SK-N-SH treated with all-trans-retinoic acid at 6 μM for 48 hours (cell line): ENCODE data around the gene DNAH14.

Experiments
- ATAC-seq: fragments of 200-7000 bp; cut with Tn5 transposase; 3 replicates; pipeline ENCODE4 v1.9.1; 2020; ENCODE audit warnings: mild to moderate bottlenecking, moderate library complexity
- ARNTL ChIP-seq: fragments of 450-650 bp; formaldehyde crosslinking; IDR thresholded peaks from 2 replicates; pipeline ENCODE4 v1.5.0; 2020; ENCODE audit warnings: low read depth, mild to moderate bottlenecking, moderate library complexity, borderline replicate concordance
- BACH2 ChIP-seq: fragments of 250-450 bp; sonication (Bioruptor Pico); IDR thresholded peaks from 2 replicates; pipeline ENCODE4 v1.9.0; 2021; ENCODE audit warnings: mild to moderate bottlenecking, borderline replicate concordance
- CREB5 ChIP-seq: fragments of 250-450 bp; sonication (Bioruptor Pico); IDR thresholded peaks from 2 replicates; pipeline ENCODE4 v1.5.1; 2020; ENCODE audit warnings: low read depth, mild to moderate bottlenecking, moderate library complexity
- CSDC2 ChIP-seq: fragments of 250-450 bp; sonication (Bioruptor Pico); IDR thresholded peaks from 2 replicates; pipeline ENCODE4 v1.5.0; 2020; ENCODE audit warnings: mild to moderate bottlenecking, moderate library complexity
- CSRNP3 ChIP-seq: fragments of 250-450 bp; sonication (Bioruptor Pico); IDR thresholded peaks from 2 replicates; pipeline ENCODE4 v1.5.1; 2021; ENCODE audit warnings: mild to moderate bottlenecking, moderate library complexity
- ESRRG ChIP-seq: fragments of 250-450 bp; sonication (Bioruptor Pico); IDR thresholded peaks from 2 replicates; pipeline ENCODE4 v1.6.1; 2021; ENCODE audit warnings: mild to moderate bottlenecking
- GLIS3 ChIP-seq: fragments of 250-450 bp; sonication (Bioruptor Pico); IDR thresholded peaks from 2 replicates; pipeline ENCODE4 v1.5.0; 2020; ENCODE audit warnings: mild to moderate bottlenecking, moderate library complexity
- ISL1 ChIP-seq: fragments of 250-450 bp; sonication (Bioruptor Pico); IDR thresholded peaks from 2 replicates; pipeline ENCODE4 v2.1.2; 2022; ENCODE audit warnings: mild to moderate bottlenecking, moderate library complexity
- OSR1 ChIP-seq: fragments of 250-450 bp; sonication (Bioruptor Pico); IDR thresholded peaks from 2 replicates; pipeline ENCODE4 v1.8.0; 2022; ENCODE audit warnings: moderate library complexity, mild to moderate bottlenecking, inconsistent platforms
- PATZ1 ChIP-seq: fragments of 250-450 bp; sonication (Bioruptor Pico); IDR thresholded peaks from 2 replicates; pipeline ENCODE4 v1.8.0; 2020; ENCODE audit warnings: mild to moderate bottlenecking, moderate library complexity, borderline replicate concordance
- POU6F1 ChIP-seq: fragments of 250-450 bp; sonication (Bioruptor Pico); IDR thresholded peaks from 2 replicates; pipeline ENCODE4 v1.8.0; 2021; ENCODE audit warnings: low read depth, mild to moderate bottlenecking, moderate library complexity, borderline replicate concordance
- PPARA ChIP-seq: fragments of 250-450 bp; sonication (Bioruptor Pico); IDR thresholded peaks from 2 replicates; pipeline ENCODE4 v1.5.0; 2020; ENCODE audit warnings: mild to moderate bottlenecking, borderline replicate concordance
- RARB ChIP-seq: fragments of 250-450 bp; sonication (Bioruptor Pico); IDR thresholded peaks from 2 replicates; pipeline ENCODE4 v1.8.0; 2021; ENCODE audit warnings: mild to moderate bottlenecking, moderate library complexity
- SNAI2 ChIP-seq: fragments of 250-450 bp; sonication (Bioruptor Pico); IDR thresholded peaks from 2 replicates; pipeline ENCODE4 v1.5.0; 2020; ENCODE audit warnings: mild to moderate bottlenecking, moderate library complexity
- TCF4 ChIP-seq: fragments of 250-450 bp; sonication (Bioruptor Pico); IDR thresholded peaks from 2 replicates; pipeline ENCODE4 v1.8.0; 2021; ENCODE audit warnings: mild to moderate bottlenecking, moderate library complexity, borderline replicate concordance
- TOX ChIP-seq: fragments of 250-450 bp; sonication (Bioruptor Pico); IDR thresholded peaks from 2 replicates; pipeline ENCODE4 v1.8.0; 2021; ENCODE audit warnings: mild to moderate bottlenecking, moderate library complexity, borderline replicate concordance
- TSHZ2 ChIP-seq: fragments of 250-450 bp; sonication (Bioruptor Pico); IDR thresholded peaks from 2 replicates; pipeline ENCODE4 v1.5.0; 2020; ENCODE audit warnings: mild to moderate bottlenecking, moderate library complexity
- ZC3H10 ChIP-seq: fragments of 250-450 bp; sonication (Bioruptor Pico); IDR thresholded peaks from 2 replicates; pipeline ENCODE4 v1.5.1; 2021; ENCODE audit warnings: mild to moderate bottlenecking, moderate library complexity
- ZFP30 ChIP-seq: fragments of 450-650 bp; formaldehyde crosslinking; IDR thresholded peaks from 2 replicates; pipeline ENCODE4 v1.5.0; 2022; ENCODE audit warnings: mild to moderate bottlenecking, moderate library complexity
- ZNF565 ChIP-seq: fragments of 450-650 bp; formaldehyde crosslinking; conservative IDR thresholded peaks from 2 replicates; pipeline ENCODE4 v1.5.0; 2020; ENCODE audit warnings: low read depth, mild to moderate bottlenecking, moderate library complexity
- ZNF70 ChIP-seq: fragments of 450-650 bp; formaldehyde crosslinking; IDR thresholded peaks from 2 replicates; pipeline ENCODE4 v1.5.0; 2020; ENCODE audit warnings: mild to moderate bottlenecking, moderate library complexity
- ZNF8 ChIP-seq: fragments of 450-650 bp; formaldehyde crosslinking; IDR thresholded peaks from 2 replicates; pipeline ENCODE4 v1.5.0; 2020; ENCODE audit warnings: mild to moderate bottlenecking, moderate library complexity

Gene DNAH14

GRCh38 chr1:224957696-224958095 lies 28.2 kb downstream of the DNAH14 start (continued):
- TF ChIP-seq TSHZ2 (no peak), TCF4 (CRISPR knock-in tag) (no peak), PPARA (CRISPR knock-in tag) (no peak), ESRRG (CRISPR knock-in tag) (no peak), RARB (no peak), CSDC2 (CRISPR knock-in tag) (no peak), ZNF70 (CRISPR knock-in tag) (no peak), ZC3H10 (CRISPR knock-in tag) (no peak), TOX (CRISPR knock-in tag) (no peak), CSRNP3 (CRISPR knock-in tag) (no peak)

- TF ChIP-seq CSDC2 (CRISPR knock-in tag) (no peak), ESRRG (CRISPR knock-in tag) (no peak), BACH2 (CRISPR knock-in tag) (no peak), SNAI2 (CRISPR knock-in tag) (no peak), TCF4 (CRISPR knock-in tag) (no peak), PPARA (CRISPR knock-in tag) (no peak), ZC3H10 (CRISPR knock-in tag) (no peak), PATZ1 (CRISPR knock-in tag) (no peak), ZFP30 (CRISPR knock-in tag) (no peak), ARNTL (no peak)
- ATAC-seq, result no peak
Observed at GRCh38 chr1:224958490-224958889, 29.0 kb downstream of the DNAH14 start.

- ATAC-seq, result no peak
- TF ChIP-seq SNAI2 (CRISPR knock-in tag) (no peak), ZNF565 (CRISPR knock-in tag) (no peak), CREB5 (CRISPR knock-in tag) (no peak), ZFP30 (CRISPR knock-in tag) (no peak), ZNF8 (CRISPR knock-in tag) (no peak), RARB (no peak), OSR1 (CRISPR knock-in tag) (no peak), PATZ1 (CRISPR knock-in tag) (no peak), ESRRG (CRISPR knock-in tag) (no peak), POU6F1 (CRISPR knock-in tag) (no peak), ISL1 (CRISPR knock-in tag) (no peak), ZNF70 (CRISPR knock-in tag) (no peak), GLIS3 (CRISPR knock-in tag) (no peak), TOX (CRISPR knock-in tag) (no peak), CSDC2 (CRISPR knock-in tag) (no peak), BACH2 (CRISPR knock-in tag) (no peak)
Observed at GRCh38 chr1:224959115-224959514, 29.6 kb downstream of the DNAH14 start.
